ENCODE data around the gene FBXW2. TPM values are rescaled to one million over a fixed set of nuclear protein-coding genes. Genes with fewer than 3 reads are reported as not detected.

FBXW2 gene
- total and polyA plus RNA-seq, 2 donors (not counting 1 experiment from before 2014, with no cell fraction given) = 14.9 to 70.6 TPM

- CTCF ChIA-PET = interaction anchor here (0.5 to 1.8 kb wide), 4 partner anchors 18 to 291 kb away, joined by 3 to 9 read pairs (median 4); no protein-coding TSS in a partner anchor
- H3K4me1 Mint-ChIP-seq = no peaks in the 10 kb centered on the region
Measured at GRCh38 chr9:120773256-120773655, 20.0 kb downstream of the FBXW2 start.

DNA sequence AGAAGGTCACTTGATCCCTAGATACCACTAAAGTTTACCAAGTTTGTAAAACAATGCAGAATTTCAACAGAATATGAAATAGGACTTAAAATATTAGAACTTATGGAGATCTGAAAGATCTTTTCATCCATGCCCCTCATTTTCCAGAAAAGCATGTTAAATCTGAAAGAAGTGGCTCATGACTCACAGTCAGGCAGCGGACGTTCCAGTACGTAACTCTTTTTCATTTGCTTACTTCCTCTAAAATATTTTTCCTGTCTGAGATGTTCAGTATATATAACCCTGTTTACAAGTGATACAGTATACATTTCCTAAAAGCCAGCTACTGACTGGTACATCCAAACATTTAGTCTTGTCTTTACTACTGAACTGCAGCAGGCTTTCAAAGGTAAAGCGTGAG lies 22.3 kb downstream of the FBXW2 start:
- no peak overlapping the region for H2AFZ ChIP-seq (ENCODE audit: insufficient read depth, low read depth, low read length, poor library complexity, severe bottlenecking)
- H3K27ac Mint-ChIP-seq = no peak overlapping the region

More at GRCh38 chr9:120773256-120773655, 20.0 kb downstream of the FBXW2 start:
- no peaks in the 10 kb centered on the region for H3K9me3 Mint-ChIP-seq (ENCODE audit: insufficient read depth)
- TF ChIP-seq CTCF (IDR thresholded peaks at IDR 0.05) (no peak), EZH2 (IDR thresholded peaks at IDR 0.05; ENCODE audit: borderline replicate concordance, insufficient read depth, low read depth, low read length, poor library complexity, severe bottlenecking) (no peak)
- Histone ChIP-seq H3K79me2 (ENCODE audit: control insufficient read depth, insufficient read depth, low read length) (peaks cover 6% of the 10 kb centered on the region), H3K4me1 (ENCODE audit: control insufficient read depth in 2 of 2, insufficient read depth in 2 of 2, low read length in 2 of 2) (no peaks in the 10 kb centered on the region), H3K4me2 (replicated peaks; ENCODE audit: low read depth, low read length, poor library complexity, severe bottlenecking) (no peak overlapping the region), H3K27ac (ENCODE audit: low read length in 2 of 2) (no peak overlapping the region), H3K9ac (ENCODE audit: low read length) (no peak overlapping the region), H3K9me3 (ENCODE audit: control extremely low read depth in 1 of 3, control insufficient read depth in 2 of 3, insufficient read depth in 1 of 3, low read length in 2 of 3) (no peaks in the 10 kb centered on the region), H4K20me1 (ENCODE audit: control insufficient read depth, insufficient read depth, low read length, poor library complexity, severe bottlenecking) (no peaks in the 10 kb centered on the region), H2AFZ (ENCODE audit: insufficient read depth, low read depth, low read length, poor library complexity, severe bottlenecking) (no peak overlapping the region), H3K4me3 (ENCODE audit: control extremely low read depth in 1 of 5, extremely low read depth in 1 of 5, insufficient read depth in 1 of 5, low read depth in 2 of 5, low read length in 4 of 5) (no peak overlapping the region), H3K27me3 (replicated peaks in 1 of 4; ENCODE audit: control extremely low read depth in 1 of 4, control insufficient read depth in 3 of 4, insufficient read depth in 4 of 4, low read length in 3 of 4) (no peaks in the 10 kb centered on the region), H3K36me3 (replicated peaks in 1 of 2; ENCODE audit: control extremely low read depth in 1 of 2, control insufficient read depth in 1 of 2, extremely low read depth in 1 of 2, insufficient read depth in 2 of 2, low read length in 1 of 2) (peaks cover 32 to 68% of the 10 kb centered on the region in 2 experiments)
- H3K27ac Mint-ChIP-seq = no peak overlapping the region
- intact Hi-C loops (cut with micrococcal nuclease) = no loop called here
- DNase-seq (no peak), ATAC-seq (ENCODE audit: low read depth) (no peak)
- POLR2A ChIA-PET = no interaction called here
- H3K4me3 Mint-ChIP-seq = no peak overlapping the region
- 100% methylated on average over 2 of the region's 3 CpGs for WGBS (ENCODE audit: insufficient coverage)
- no peaks in the 10 kb centered on the region for H3K27me3 Mint-ChIP-seq

More for the DNA sequence above, 22.3 kb downstream of the FBXW2 start:
- Mint-ChIP-seq H3K4me1 (no peaks in the 10 kb centered on the region), H3K9me3 (ENCODE audit: insufficient read depth) (no peaks in the 10 kb centered on the region), H3K4me3 (no peak overlapping the region), H3K27me3 (no peaks in the 10 kb centered on the region)
- H3K27me3 ChIP-seq (replicated peaks in 1 of 4; ENCODE audit: control extremely low read depth in 1 of 4, control insufficient read depth in 3 of 4, insufficient read depth in 4 of 4, low read length in 3 of 4) = no peaks in the 10 kb centered on the region
- H3K36me3 ChIP-seq (replicated peaks in 1 of 2; ENCODE audit: control extremely low read depth in 1 of 2, control insufficient read depth in 1 of 2, extremely low read depth in 1 of 2, insufficient read depth in 2 of 2, low read length in 1 of 2) = peaks cover 25 to 65% of the 10 kb centered on the region in 2 experiments
- peaks cover 3% of the 10 kb centered on the region for H3K79me2 ChIP-seq (ENCODE audit: control insufficient read depth, insufficient read depth, low read length)
- no peak overlapping the region for H3K27ac ChIP-seq (ENCODE audit: low read length in 2 of 2)
- 100% methylated on average over 1 of the region's 4 CpGs for WGBS (ENCODE audit: insufficient coverage)
- H3K9me3 ChIP-seq (ENCODE audit: control extremely low read depth in 1 of 3, control insufficient read depth in 2 of 3, insufficient read depth in 1 of 3, low read length in 2 of 3) = no peaks in the 10 kb centered on the region
- DNase-seq (no peak), ATAC-seq (ENCODE audit: low read depth) (no peak)
- intact Hi-C loops (cut with micrococcal nuclease) = no loop called here
- CTCF ChIA-PET = interaction anchor here (1.6 kb wide), 1 partner anchor 12 kb away, joined by 3 read pairs; no protein-coding TSS in a partner anchor
- H3K4me2 ChIP-seq (replicated peaks; ENCODE audit: low read depth, low read length, poor library complexity, severe bottlenecking) = no peak overlapping the region
- TF ChIP-seq CTCF (IDR thresholded peaks at IDR 0.05) (no peak), EZH2 (IDR thresholded peaks at IDR 0.05; ENCODE audit: borderline replicate concordance, insufficient read depth, low read depth, low read length, poor library complexity, severe bottlenecking) (no peak)
- no peak overlapping the region for H3K4me3 ChIP-seq (ENCODE audit: control extremely low read depth in 1 of 5, extremely low read depth in 1 of 5, insufficient read depth in 1 of 5, low read depth in 2 of 5, low read length in 4 of 5)
- H3K4me1 ChIP-seq (ENCODE audit: control insufficient read depth in 2 of 2, insufficient read depth in 2 of 2, low read length in 2 of 2) = no peaks in the 10 kb centered on the region
- no peaks in the 10 kb centered on the region for H4K20me1 ChIP-seq (ENCODE audit: control insufficient read depth, insufficient read depth, low read length, poor library complexity, severe bottlenecking)
- H3K9ac ChIP-seq (ENCODE audit: low read length) = no peak overlapping the region
- POLR2A ChIA-PET = no interaction called here
